Measurements from ENCODE around the gene ALG14.
A peak's percentile ranks its signal among the peaks of the same experiment; 100 is the strongest.
"Not testable (repeated sequence)": the region's sequence is repeated elsewhere in the genome, so short reads cannot be mapped to it uniquely, and the experiment has no call there.

The ALG14 gene

DNA sequence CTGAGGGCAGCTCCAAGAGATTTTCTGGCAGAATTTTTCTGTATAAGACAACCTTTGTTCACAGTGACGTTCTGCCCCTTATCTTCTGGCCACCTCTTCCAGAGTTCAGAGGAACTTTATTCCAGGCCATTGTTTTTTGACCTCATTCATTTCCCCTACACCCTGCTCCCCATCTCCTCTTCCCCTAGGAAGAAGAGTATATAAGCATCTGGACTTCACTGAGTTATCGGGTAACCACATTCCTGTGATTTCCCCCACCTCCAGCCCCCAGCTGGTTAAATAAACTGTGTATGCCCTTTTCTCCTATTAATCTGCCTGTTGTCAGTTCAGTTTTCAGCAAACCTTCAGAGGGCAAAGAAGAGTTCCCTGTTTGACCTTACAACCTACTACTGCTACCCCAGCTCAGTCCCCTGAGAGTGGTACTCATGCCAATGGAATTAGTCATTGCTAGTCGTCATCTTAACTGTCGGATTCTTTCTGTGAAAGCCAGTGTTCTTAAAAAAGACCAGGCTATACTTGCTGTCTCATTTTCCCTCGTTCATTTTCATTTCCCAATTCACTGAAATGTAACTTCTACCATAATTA is 14.3 kb upstream of the ALG14 start:
- no peak for DNase-seq (ENCODE audit: low spot score)

DNA sequence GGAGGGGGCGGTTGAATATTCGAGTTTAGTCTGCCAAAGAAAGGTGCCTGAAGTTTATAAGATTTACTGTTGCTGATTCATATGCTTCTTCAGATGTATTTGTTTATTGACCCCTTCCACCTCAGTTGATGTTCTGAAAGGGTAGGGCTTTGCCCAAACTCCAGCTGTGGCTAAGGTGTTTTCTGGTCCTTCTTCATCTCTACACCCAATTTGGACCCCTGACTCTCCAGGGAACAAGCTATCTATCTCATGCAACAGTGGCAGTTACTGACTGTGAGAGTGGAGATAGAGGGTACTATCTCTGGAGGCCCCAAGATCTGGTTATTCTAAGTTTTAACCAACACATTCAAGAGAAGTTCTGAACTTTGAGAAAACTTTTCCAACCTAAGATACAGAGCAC is 12.6 kb upstream of the ALG14 start:
- DNase-seq (ENCODE audit: low spot score): no peak

DNA sequence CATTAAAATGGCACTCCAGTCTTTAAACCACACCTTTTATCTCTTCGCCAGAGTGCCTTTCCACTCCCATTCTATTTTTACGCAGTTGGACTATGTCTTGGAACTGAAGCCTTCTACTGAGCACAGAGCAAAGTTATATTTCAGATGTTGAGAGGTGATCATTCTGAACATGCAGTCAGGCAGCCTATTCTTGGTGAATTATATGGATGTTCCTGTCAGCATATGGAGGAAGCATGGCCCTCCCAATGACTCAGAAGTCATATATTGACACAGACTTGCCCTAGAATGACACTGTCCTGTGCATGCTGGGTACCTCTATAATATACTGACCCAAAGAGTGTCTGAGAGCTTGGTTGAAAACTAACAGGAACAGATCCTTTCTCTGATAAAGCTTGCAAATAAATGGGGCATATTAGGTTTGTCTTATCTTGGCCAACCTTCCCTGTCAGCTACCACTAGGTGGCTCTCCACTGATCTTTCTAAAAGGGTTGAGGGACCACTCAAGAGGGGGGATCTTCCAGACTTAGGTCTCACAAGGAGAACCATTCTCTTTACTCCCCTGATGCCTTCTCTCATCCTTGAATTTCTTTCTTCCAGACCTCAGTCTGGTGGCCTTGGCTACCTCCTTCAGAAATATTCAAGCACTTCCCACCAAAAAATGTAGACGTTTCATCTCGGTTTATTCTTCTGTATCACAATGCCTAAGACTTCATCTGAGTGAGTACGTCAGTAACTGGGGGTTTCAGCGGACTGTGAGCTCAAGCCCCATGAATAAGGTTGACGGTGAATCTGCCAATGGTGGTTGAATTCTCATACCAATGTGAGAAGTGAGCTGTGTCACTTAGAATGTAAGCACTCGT is 11.8 kb upstream of the ALG14 start:
- peak; percentile 76 for DNase-seq (ENCODE audit: low spot score)

DNA sequence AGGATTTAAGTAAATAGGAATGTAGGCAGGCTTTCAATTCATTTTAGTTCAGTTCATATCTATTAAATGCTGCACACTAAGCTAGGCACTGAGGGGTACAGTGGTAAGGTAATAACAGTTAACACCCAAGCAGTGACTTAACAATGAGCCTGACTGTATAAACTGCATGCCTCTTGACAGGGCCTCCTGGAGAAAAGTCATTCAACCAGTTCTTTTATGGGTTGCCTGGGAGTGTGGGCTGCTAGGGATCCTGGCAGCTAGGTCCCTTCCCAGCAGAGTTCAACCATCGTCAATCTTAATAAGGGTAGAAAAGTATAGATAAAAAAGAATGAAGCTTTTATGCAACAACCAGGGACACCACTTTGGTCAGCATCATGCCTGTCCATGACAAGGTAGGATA is 8.1 kb upstream of the ALG14 start:
- no peak for DNase-seq (ENCODE audit: low spot score)

DNA sequence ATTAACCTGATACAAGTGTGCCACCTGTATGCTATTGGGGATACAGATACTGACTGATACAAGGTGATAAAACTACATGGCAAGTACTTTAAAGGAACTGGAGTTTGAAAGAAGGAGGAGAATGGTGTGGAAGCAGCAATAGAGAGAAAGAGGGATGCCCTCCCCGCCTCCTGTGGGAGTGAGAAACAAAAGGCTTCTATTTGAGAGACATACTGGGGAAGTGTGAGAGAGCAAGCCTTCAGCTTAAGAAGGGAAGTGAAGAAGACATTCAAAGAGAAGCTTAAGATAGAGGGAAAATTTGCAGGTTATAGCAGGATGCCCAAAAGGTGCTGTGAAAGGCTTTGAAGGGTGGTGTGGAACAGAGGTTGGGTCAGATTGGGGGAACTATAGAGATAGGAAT is 7.7 kb upstream of the ALG14 start:
- DNase-seq (ENCODE audit: low spot score): no peak

DNA sequence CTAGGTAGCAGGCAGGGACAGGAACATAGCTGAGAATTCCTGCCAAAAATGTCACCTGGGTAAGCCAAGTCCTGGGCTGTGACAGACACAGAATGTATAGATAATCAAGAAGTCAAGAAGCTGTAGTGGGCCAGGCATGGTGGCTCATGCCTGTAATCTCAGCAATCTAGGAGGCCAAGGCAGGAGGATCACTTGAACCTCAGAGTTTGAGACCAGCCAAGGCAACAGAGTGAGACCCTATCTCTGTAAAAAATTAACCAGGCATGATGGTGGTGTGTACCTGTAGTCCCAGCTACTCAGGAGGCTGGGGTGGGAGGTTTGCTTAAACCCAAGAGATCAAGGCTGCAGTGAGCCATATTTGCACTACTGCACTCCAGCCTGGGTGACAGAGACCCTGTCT is 3.3 kb upstream of the ALG14 start:
- DNase-seq (ENCODE audit: low spot score): no peak

DNA sequence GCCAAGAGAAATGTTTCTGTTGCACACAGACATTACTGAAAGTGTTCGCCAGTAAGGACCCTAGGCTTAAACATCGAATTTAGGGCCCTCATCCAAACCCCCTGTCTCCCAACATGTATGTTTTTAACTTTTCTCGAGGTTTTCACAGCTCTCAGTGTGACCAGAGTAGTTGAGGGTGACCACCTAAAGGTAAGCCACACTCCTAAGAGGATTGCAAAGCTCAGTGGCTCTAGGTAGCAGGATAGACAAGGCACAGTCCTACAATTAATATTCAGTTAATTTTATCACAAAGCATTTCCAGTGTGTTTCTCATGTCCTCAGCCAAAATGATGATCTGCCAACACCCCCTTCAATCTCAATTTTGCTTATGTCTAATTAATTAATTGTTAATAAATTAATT is 695 bp upstream of the ALG14 start:
- no peak for DNase-seq (ENCODE audit: low spot score)

DNA sequence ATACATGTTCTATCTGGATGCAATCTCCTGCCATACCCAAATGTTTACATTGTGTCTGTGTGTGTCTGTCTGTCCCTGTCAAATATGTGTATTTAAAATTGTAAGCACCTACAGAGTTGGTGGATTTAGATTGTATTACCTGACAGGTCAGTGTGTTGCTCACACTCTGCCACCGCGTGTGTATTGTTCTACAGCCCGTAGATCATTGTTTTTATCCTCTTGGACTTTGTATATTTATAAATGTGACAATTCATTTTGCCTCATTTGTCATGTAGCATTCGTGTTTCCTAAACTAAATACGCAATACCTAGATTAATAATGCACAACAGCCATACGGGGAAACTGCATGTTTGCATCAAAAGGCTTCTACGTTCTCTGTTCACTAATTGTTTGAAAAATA is 634 bp downstream of the ALG14 start:
- no peak for DNase-seq (ENCODE audit: low spot score)

DNA sequence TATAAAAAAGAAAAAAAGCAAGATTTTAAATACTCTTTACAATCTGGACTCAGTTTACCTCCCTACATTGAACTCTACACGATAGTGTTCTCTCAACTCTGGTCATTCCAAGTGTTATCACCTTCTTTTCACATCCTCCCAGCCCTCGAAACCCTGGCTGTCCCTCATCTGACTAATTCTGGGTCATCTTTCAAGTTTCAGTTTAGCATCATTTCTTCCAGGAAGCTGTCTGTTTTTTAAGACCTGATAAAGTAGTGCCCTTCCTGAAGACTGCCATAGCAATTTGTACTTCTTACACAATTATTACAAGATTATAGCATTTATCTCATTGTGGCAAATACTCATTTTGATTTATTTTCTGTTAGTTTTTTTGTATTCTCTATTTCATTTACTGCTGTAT is 1.2 kb downstream of the ALG14 start:
- no peak for DNase-seq (ENCODE audit: low spot score)

DNA sequence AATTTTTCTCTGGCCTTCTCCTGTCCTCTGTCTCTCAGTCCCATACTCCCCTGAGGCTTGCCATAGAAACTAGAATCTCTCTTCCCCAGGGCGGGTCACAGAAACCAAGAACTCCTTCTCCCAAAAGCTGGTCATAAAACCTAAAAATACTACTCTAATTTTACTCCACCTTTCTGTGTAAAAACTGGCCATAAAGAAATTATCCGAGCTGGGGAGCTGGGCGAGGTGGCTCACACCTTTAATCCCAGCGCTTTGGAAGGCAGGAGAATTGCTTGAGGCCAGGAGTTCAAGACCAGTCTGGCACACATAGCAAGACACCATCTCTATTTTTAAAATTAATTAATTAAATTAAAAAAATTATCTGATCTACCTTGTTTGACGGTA is 3.0 kb downstream of the ALG14 start:
- no peak for DNase-seq (ENCODE audit: low spot score)

DNA sequence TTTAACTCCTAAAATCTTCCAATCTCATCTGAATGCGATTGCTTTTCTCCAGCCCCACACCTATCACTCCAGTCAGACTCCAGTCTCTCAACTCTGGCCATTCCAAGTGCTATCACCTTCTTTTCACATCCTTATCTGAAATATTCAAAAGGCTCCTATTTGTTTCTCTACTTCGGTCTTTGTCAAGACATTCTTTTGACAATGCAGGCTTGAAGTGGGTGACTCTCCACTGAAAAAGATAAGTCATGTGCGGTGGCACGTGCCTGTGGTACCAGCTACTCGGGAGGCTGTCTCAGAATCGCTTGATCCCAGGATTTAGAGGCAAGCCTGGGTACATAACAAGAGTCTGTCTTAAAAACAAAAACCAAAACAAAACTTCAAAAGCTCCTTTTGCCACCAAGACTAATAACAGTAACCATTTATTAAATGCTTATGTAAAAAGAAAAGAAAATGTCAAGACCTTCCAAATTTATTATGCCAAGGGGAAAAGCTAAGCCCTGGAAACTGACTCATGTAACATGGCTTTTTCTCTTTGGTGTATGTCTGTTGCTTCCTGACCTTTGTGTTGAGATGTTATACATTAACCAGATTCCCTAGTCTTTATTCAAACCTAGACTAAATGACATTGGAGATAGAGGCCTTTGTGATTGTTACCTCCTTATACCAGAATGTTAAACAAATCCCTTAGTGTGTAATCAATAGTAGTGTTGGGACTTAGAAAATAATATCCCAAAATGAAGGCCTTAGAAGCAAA is 3.6 kb downstream of the ALG14 start:
- DNase-seq (ENCODE audit: low spot score): no peak

DNA sequence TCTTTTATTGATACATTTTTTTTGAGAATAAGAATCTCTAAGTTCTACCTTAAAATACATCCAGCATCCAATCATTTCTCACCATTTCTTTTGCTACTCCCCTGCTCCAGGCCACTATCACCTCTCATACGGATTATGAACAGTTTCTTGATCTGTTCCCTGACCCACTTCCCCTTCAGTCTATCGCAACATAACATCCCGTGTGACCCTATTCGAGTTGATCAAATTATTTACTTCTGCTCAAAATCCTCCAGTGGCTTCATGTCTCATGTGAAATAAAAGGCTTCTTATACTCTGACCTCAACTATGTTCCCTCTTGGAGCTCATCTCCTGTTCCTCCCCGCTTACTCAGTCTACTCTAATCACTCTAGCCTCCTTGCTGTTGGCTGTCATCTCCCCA is 5.2 kb downstream of the ALG14 start:
- DNase-seq (ENCODE audit: low spot score): no peak

DNA sequence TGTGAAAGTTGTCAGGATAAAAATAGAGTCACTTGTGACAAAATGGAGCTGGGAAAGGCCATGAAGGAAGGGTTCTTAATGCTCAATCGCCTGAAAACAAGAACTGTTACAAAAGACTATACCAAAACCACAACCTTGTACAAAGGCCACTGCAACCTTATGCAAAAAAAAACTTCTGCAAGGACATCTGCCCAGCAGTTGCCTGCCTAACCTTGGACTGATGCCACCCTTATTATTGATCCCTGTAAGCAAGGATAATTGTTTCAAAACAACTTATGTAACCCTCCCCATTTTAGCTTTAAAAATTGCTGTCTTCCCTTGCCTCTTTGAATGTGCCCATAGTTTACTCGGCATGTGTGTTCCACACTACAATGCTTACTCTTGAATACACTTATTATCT is 5.7 kb downstream of the ALG14 start:
- no peak for DNase-seq (ENCODE audit: low spot score)

DNA sequence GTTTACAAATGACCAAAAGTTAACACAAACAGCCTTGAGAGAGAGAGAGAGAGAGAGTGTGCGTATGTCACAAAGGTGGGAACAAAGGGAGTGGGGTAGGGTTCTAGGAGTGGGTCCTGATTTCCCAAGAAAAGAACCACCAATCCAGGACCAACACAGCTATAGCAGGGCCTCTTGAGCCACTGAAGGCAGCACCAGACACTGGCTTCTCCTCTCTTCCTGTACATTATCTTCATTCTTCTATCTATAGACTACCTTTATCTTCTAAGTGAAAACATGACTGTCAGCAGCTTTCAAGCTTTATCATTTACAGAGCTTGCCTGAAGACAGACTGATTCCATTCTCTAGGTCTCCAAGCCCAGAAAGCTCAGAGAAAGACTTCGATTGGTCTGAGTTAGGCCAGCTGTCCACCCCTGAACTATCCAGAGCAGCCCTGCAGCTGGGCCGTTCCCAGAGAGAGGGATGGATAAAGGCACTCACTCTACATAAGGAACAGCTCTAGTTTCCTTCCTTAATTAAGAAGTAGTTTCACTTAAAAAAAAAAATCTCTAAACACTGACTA is 11.2 kb downstream of the ALG14 start:
- DNase-seq (ENCODE audit: low spot score): no peak

DNA sequence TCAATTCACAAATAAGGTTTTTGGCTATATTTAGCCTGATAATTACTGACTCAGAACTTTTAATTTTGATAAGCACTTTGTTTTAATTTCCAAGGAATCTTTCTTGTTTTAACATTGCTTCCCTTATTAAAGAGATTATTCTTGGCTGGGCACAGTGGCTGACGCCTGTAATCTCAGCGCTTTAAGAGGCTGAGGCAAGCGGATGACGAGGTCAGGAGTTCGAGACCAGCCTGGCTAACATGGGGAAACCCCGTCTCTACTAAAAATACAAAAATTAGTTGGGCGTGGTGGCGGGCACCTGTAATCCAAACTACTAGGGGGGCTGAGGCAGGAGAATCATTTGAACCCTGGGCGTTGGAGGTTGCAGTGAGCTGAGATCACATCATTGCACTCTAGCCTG is 13.8 kb downstream of the ALG14 start:
- no peak for DNase-seq (ENCODE audit: low spot score)

DNA sequence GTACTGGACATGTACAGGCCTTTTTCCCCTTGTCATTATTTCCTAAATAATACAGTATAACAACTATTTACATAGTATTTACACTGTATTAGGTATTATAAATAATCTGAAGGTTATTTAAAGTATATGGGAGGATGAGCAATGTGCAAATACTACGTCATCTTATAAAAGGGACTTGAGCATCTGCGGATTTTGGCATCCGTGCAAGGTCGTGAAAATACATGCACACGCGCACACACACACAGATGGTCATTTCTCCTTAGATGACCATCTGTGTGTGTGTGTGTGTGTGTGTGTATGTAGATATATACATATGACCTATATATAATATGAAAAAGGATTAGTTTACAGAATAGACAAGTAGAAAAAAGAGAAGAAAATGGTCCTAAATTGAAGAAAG is 15.4 kb downstream of the ALG14 start:
- no peak for DNase-seq (ENCODE audit: low spot score)

DNA sequence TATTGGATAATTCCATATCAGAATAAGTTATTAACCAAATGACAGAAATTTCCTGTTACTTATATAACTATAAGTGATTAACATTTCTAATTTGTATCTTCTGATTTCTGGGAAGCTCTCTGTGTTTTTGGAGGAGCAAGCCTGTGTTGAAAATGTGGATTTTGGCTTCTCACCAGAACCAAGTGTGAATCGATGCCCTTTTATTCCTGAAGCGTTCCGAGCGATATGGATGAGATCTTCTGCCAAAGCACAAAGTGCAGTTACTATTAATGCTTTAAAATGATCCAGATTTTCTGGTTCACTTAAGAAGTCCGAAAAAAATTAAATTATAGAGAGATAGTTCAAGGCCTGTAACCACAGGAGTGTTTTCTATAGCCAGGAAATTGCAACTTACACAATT is 22.8 kb downstream of the ALG14 start:
- DNase-seq (ENCODE audit: low spot score): no peak

DNA sequence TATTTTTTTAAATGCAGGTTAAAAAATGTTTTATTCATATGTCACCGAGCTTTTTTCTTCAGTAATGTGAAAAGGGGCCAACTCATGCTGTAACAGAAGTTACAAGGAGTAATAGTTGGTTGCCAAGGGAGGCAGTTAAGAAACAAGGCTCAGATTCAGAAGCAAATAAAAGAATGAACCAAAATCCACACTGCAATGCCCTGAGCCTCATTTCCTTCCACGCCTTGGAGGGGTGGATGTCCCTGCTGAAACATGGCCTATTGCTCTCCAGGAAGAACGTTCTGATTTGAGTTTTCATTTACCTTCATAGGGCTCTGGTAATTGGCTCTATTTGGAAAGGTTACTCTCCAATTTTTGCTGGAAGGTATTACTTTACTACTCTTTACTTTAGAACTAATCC is 24.4 kb downstream of the ALG14 start:
- DNase-seq (ENCODE audit: low spot score): no peak

DNA sequence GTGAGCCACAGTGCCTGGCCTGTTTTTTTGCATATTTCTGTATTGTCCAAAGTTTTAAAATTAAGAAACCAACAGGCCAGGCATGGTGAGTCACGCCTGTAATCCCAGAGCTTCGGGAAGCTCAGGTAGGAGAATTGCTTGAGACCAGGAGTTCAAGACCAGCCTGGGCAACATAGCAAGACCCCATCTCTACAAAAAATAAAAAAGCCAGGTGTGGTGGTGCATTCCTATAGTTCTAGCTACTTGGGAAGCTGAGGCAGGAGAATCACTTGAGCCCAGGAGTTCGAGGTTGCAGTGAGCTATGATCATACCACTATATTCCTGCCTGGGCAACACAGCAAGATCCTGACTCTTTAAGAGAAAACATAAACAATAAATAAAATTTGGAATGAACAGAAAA is 25.1 kb downstream of the ALG14 start:
- DNase-seq (ENCODE audit: low spot score): not testable (repeated sequence)

DNA sequence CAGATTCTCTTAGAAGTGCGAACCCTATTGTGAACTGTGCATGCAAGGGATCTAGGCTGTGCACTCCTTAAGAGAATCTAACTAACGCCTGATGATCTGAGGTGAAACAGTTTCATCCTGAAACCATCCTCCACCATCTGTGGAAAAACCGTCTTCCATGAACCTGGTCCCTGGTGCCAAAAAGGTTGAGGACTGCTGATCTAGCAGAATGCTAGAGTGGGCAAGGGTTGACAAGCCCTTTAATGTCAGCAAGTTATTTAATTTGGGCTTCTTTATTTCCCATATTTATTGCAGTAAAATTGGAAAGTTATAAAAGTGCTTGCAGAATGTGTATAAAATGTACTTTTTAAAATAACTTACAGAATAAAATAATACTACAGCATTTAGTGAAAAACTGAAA is 26.4 kb downstream of the ALG14 start:
- no peak for DNase-seq (ENCODE audit: low spot score)

DNA sequence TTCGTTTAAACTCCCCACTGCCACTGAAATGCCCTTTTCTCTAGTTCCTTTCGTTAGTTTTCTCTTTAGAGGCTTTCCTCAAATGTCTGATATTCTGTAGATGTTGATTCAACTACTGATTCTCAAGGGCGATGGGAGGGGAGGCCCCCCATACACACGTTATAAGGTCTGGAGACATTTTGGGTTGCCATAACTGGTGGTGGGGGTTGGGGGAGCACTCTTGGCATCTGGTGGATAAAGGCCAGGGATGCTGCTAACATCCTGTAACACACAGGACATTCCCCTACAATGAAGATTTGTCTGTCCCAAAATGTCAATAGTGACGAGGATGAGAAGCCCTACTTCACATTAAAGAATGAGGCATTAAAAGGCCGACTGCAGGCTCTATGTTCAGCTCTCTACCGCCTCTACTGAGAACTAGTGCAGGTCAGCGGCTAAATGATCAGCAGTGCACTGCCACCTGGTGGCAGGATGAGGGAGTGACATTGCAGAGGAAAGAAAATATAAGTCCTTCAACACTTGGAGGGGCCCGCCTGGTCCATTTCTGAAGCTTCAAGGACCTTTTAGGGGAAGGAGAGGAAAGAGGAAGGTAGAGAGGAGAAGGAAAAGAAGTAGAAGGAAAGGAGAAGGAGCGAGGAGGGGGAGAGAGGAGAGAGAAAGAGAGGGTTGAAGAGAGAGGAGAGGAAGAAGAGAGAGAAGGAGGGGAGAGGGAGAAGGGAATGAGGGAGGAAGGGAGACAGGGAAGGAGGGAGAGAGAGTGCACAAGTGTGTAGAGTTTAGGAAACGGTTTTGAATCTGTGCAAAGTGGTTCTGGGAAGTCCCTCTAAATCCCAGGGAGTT is 29.4 kb downstream of the ALG14 start:
- DNase-seq (ENCODE audit: low spot score): peak; percentile 90

DNA sequence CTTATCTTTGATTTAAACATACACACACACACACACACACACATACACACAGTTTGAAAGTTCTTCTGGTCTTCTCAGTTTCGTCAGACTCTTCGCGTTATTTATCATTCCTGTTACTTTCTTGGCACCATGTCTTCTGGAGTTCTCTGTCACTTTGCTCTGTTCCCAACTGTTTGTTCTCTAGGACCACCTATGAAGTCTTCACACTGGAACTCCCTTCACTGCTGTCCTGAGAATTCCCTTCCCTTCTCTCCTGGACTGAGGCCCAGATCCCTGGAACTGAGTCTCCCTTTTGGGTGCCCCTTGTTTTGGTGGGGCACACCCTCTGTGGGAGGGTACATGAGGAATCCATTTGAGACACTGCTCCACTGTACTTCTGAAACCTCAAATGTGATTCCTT is 30.5 kb downstream of the ALG14 start:
- DNase-seq (ENCODE audit: low spot score): no peak

Data from NAMALWA (cell line).